ENCODE results near the gene TMEM107.

Gene TMEM107

GRCh38 chr17:8145811-8146210, 30.4 kb downstream of the TMEM107 start:
- H3K4me3 ChIP-seq (ENCODE audit: low read depth, low read length) = no peak overlapping the region
- no peak for TF ChIP-seq CTCF (IDR thresholded peaks at IDR 0.05; ENCODE audit: low read depth, low read length)

GRCh38 chr17:8144401-8145231, 31.6 kb downstream of the TMEM107 start:
- TF ChIP-seq CTCF (IDR thresholded peaks at IDR 0.05; ENCODE audit: low read depth, low read length) = no peak
- H3K4me3 ChIP-seq (ENCODE audit: low read depth, low read length) = no peak overlapping the region

- no peak for TF ChIP-seq CTCF (IDR thresholded peaks at IDR 0.05; ENCODE audit: low read depth, low read length)
- no peak overlapping the region for H3K4me3 ChIP-seq (ENCODE audit: low read depth, low read length)
These were observed 32.4 kb downstream of the TMEM107 start for GRCh38 chr17:8143581-8144400.

- H3K4me3 ChIP-seq (ENCODE audit: low read depth, low read length) = no peak overlapping the region
These were observed 33.1 kb downstream of the TMEM107 start for GRCh38 chr17:8142887-8143580.

GRCh38 chr17:8142158-8142886, 33.9 kb downstream of the TMEM107 start:
- TF ChIP-seq CTCF (IDR thresholded peaks at IDR 0.05; ENCODE audit: low read depth, low read length) = no peak
- no peak overlapping the region for H3K4me3 ChIP-seq (ENCODE audit: low read depth, low read length)

More at GRCh38 chr17:8142887-8143580, 33.1 kb downstream of the TMEM107 start:
- no peak for TF ChIP-seq CTCF (IDR thresholded peaks at IDR 0.05; ENCODE audit: low read depth, low read length)

GRCh38 chr17:8141741-8142140, 34.4 kb downstream of the TMEM107 start:
- no peak for TF ChIP-seq CTCF (IDR thresholded peaks at IDR 0.05; ENCODE audit: low read depth, low read length)

More at GRCh38 chr17:8141741-8142140, 34.4 kb downstream of the TMEM107 start:
- H3K4me3 ChIP-seq (ENCODE audit: low read depth, low read length) = no peak overlapping the region

All from WI38 (cell line).